HG03196 (cell line): ENCODE results near the gene PRICKLE2.
"Not testable (repeated sequence)": the region's sequence is repeated elsewhere in the genome, so short reads cannot be mapped to it uniquely, and the experiment has no call there.

Source experiments
- ATAC-seq: cut with Tn5 transposase; IDR thresholded peaks from one replicate; pipeline ENCODE4 v1.9.1; 2021; ENCODE audit not compliant: unreplicated experiment

The PRICKLE2 gene

DNA sequence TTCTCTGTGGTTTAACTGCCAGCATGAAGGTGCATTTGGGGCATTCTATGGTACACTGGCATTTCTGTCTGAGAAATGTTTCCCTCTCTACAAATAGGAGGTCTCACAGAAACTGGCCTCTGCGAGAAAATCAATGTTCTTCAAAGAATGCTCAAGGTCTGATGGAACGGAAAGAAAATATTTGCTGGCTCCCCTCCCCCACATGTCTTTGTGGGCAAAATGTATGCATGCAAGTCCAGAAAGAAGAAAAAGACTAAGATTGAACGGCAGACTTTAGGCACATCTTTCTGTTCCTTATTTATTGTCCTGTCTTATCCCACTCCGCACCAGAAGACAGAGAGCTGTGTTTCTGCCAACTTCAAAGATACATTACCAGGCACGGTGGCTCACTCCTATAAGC is 118.1 kb downstream of the PRICKLE2 start:
- ATAC-seq = no peak

DNA sequence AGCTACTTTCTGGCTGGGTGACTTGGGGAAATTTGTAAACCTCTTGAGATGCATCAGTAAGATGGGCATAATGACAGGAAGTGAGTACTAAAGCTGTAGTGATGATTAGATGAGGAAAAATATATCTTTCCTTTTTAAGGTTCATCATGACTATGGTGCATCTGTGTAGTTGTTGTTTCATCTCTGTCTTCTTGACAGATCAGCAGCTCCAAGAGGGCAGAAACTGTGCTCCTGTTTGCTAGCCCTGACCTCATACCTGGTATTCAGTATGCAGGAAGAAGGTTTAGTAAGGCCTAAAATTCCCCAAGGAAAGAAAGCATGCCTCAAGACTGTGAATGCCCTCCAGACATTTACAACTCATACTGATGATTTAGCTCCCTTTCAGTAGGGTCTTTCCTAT is 119.5 kb downstream of the PRICKLE2 start:
- ATAC-seq = no peak

DNA sequence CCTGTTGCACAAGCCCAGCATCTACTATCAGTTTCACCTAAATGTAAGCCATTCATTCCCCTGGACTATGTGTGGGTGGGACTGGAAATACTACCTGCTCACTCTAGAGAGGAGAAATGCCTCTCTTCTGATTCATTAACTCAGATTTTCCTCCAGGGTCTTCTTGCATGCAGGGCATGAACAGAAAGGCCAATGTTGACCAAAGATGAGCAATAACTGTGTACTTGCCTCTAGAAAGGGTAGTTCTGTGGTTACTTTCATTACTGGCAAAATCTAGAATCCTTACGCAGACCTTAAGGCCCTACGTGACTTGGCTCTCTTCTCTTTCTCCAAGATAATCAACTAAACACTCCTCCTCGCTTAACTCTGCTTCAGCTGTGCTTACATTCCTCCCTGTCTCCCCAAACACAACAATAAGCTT is 120.6 kb downstream of the PRICKLE2 start:
- no peak for ATAC-seq

DNA sequence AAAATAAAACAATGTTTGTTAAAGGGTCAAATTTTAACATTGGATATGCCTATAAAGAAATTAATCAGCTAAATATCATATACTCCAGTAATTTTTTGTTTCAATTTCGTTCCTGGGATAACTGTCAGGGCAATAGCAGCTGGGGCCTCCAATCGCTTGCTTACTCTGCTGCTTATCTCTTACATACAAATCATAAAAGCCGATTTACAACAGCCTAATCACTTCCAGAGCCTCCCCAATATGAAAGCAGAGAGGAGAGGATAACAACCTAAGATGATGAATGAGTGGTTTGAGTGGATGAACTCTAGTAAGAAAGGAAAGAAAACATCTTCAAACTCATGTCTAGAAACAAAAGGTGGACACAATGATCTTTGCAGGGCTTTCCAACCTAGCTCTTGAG is 121.3 kb downstream of the PRICKLE2 start:
- ATAC-seq = no peak

DNA sequence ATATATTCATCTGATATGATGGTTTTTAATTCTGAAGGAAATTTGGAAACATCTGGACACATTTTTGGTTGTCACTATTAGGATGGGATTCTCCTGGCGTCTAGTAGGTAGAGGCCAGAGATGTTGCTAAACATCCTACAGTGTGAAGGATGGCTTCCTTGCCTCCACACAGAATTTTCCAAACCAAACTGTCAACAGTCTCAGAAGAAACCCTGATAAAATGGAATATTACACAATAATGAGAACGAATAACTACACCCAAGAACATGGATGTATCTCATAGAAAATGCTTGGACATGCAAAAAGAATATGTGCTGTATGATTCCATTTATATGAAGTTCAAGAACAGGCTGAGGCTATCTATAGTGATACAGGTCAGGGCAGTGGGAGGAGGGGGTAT is 122.1 kb downstream of the PRICKLE2 start:
- no peak for ATAC-seq

DNA sequence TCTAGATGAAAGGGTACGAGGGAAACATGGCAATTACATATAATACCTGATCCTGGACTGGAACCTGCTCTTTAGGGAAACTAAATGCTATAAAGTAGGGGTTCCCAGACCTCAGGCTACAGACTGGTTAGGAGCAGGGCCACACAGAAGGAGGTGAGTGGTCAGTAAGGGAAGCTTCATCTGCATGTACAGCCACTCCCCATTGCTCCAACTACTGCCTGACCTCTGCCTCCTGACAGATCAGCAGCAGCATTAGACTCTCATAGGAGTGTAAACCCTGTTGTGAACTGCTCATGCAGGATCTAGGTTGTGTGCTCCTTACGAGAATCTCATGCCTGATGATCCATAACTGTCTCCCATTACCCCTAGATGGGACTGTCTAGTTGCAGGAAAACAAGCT is 123.1 kb downstream of the PRICKLE2 start:
- ATAC-seq = no peak

DNA sequence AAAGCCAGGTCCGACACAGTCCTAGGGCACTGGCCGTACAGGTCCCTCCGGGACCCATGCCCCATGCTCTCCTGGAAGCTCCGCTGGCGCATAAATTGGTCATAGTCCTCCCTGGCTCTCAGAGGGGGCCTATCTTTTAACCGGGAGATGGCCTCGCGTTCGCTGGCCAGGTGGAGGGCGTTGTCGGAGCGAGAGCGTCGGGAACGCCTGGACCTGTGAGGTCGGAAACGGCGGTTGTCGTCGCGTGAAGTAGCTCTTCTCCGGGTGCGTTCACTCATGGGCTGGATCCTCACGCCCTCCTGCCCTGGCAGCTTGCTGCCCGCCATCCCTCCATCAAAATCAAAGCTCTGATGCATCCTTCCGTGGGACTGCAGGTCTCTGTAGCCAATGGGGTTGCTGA is 126.0 kb downstream of the PRICKLE2 start:
- no peak for ATAC-seq

DNA sequence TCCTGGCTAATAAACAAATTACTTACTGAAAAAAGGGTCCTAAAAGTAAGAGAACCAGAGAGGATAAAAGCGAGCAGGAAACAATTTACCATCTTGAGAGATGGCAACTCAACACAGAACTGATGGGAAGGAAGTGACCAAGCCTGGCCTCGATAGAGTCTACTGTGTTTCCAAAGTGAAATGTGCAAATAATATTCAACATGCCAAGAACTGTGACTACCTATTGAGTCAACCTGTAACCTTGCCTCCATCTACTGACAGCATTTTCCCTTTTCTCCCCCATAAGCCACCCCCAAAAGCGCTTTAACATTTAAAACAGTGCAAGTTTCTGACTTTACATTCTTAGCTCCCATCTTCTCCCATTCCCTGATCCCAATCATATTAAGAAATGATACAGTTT is 126.6 kb downstream of the PRICKLE2 start:
- no peak for ATAC-seq

DNA sequence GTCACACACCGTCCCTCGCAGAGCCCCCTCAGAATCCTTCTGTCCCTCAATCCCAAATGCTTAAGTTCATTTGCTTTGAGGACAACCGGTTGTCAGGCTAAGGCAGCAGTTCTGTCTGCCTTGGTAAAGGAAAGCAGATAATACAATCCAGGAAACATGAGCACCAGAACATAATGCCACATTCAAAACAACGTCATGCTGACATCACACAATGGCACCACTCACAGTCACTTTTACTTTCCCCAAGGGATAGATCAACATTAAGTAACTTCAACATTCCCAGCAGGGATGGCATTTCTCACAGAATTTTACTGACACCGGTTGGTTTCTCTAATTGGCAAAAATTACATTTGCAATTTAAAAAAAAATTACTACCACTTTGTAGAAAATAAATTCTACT is 127.3 kb downstream of the PRICKLE2 start:
- no peak for ATAC-seq

DNA sequence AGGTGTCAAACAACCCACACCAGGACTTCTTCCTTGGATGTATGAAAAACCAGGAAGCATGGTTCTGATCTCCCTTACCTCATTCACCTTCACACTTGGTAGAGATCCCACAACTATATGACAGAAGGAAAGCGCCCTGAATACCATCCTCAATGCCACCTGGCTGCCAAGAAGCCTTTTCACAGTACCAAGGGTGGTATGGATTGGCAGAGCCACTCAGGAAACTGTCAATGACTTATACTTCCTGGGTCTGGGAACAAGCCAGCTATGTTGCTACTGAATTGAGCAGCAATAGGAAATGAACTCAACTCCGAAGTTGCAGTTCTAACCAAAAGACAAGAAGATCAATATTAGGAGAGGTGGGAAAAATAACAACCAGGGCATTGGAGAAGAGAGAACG is 129.5 kb downstream of the PRICKLE2 start:
- ATAC-seq = no peak

DNA sequence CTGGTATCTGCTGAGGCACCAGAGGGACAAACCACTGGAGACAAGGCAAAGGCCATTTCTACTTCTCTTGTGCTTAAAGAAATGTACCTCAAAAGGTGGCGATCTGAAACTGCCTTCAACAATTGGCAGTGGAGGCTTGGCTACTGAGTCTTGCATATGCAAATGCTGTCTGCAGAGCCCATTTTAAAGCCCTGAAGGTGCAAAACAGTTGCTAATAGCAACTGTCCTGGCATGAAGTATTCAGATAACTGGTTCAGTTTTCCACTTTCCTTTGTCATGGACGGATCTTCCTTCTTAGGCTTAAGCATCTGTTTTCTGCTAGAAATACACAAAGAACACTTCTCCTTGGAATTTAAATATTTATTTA is 130.6 kb downstream of the PRICKLE2 start:
- ATAC-seq = no peak

DNA sequence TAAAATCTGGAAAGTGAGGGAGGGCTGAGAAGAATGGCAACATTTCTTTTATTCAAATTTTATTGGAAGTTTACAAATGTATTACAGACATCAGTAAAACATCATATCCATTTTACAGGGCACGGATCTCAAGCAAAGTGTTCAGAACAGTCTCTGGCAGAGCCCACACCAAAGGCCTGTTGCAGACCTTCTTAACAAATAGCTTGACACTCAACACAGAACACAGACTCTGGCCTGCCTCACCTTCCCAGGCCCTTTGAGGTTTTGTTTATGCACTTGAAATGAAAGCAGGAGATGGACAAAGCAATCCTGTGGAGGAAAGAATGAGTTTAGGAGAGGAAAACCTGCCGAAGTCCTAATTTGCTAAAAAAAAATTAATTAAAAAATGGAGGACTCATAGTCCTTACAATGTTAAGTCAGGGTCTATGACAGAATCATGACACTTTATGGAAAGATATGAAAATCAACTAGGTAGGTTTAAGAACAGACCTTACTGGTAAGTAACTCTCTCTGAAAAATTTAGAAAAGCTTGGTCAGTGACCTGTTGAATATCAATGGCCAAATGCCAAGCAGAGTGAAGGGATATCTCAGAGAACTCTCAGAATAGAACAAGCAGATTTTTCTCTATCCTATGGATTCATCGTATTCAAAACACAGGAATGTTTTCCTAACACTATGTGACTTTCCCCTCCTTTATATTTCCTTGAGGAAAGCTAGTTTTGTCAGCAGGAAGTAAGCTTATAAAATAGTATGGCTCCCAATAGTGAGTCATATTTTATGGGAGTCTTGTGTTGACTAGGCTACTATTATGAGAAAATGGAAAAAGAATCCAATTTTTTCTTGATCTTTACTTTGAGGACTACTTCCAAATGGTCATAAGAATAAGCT is 131.2 kb downstream of the PRICKLE2 start:
- ATAC-seq = no peak

DNA sequence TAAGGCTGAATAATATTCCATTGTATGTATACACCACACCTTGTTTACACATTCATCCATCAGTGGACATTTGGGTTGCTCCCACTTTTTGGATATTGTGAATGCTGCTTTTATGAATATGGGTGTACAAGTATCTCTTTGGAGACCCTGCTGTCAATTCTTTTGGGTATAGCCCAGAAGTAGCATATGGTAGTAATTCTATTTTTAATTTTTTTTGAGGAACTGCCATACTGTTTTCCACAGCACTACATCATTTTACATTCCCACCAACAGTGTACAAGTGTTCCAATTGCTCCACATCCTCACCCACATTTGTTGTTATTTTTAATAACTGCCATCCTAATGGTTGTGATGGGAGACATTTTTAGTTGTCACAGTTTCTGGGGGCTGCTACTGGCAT is 132.1 kb downstream of the PRICKLE2 start:
- ATAC-seq = no peak

DNA sequence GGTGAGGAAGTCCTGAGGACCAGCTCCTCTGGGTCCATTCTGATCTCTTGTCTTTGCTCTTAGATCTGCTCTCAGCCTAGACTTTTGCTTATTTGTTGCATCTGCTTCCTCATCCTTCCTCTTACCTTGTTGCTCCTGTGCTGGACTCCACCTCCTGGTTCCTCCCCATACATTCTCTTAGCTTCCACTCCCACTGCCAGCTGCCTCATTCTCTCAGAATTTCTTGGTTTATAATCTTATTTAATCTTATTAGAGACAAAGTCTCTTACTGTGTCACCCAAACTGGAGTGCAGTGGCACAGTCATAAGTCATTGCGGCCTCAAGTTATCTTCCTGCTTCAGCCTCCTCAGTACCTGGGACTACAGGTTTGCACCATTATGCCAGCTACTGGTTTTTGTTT is 133.8 kb downstream of the PRICKLE2 start:
- ATAC-seq = no peak

DNA sequence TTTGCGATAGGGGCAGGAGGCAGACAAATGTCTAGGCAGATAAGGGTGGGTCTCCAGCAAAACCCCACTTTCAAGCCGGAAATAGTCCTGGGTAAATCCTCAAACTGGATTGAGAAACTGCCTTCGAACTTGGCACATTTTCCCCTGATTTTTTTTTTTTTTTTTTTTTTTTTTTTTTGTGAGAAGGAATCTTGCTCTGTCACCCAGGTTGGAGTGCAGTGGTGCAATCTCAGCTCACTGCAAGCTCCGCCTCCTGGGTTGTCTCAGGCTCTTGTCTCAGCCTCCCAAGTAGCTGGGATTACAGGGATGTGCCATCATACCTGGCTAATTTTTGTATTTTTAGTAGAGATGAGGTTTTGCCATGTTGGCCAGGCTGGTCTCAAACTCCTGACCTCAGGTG is 135.9 kb downstream of the PRICKLE2 start:
- ATAC-seq = not testable (repeated sequence)

DNA sequence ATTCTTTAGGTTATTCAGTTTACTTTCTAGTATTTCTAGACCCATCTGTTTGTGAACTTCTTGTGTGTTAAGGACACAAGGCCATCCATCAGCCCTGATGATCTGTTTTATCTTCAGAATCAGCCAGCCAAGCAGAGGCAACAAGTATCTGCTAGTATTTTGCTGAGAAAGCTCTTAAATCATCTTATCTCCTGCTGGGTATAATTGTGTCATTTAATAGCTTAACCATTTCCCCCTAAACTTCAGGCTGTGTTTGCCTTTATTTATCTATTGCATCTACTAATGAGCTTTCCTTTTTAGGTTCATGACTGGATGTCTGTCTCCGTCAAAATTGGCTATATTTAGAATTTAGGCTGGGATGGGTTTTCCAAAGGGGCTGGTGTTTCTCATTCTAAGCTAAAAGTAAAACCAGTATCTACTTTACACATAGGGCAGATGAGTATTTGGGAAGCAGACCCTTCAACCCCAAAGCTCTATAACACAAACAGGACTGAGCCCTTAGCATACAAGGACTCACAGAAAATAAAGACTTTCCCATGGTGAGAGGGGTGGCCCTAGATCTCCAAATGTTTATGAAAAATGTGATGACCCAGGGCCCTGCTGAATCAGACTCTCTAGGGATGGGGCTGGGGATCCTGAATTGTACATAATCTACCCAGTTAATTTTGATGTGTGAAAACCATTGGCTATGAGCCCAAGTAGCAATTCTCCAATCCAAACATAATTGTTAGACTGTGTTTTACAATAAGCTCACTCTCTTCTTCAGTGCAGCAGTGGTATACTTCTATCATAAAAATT is 136.7 kb downstream of the PRICKLE2 start:
- ATAC-seq = no peak

DNA sequence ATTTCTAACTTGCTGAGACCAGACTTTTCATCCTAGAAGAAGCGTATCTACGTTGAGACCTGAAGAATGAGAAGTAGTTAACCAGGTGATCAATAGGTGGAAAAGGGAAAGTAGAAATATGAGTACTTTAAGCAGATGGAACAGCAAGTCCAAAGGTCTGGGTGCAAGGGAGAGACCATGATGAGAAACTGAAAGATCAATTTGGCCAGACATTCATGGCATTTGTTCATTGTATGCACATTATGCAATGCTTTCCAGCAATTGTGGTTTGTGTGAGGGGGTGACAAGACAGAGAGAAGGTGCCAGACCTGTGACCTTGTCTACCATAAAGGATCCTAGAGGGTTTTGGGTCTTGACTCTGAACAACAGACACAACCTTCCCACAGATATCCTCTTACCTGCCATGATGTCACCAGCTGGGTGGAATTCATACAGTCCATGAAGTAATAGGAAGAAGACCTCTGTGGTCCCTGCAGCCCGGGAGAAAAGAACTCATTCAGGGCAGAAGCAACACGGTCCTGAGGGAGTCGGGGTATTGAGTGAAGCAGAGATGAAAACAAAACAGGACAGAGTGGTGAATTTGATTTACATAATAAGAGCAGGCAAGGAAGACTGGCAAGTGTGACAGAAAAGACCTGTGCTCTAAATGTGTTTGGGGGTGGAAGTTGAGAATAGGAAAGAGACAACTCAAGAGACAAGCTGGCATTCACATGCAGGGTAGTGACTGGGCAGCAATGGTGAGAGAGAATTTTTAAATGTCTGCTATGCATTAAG is 138.6 kb downstream of the PRICKLE2 start:
- ATAC-seq = no peak

DNA sequence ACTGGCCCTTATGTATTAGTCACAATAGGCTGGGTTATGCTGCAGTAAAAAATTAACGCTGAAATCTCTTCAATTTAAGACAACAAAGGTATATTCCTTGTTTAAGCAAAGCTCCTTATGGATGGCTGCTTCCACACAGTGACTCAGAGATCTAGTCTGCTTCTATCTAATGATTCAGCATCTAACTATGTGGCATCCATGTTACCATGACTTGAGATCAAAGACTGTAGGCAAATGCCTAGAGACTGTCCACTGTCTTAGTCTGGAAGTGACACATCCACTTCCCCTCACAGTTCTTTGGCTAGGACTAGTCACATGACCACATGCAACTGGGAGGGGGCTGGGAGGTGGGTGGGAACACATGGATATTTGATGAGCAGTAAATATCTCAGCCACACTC is 140.6 kb downstream of the PRICKLE2 start:
- no peak for ATAC-seq

DNA sequence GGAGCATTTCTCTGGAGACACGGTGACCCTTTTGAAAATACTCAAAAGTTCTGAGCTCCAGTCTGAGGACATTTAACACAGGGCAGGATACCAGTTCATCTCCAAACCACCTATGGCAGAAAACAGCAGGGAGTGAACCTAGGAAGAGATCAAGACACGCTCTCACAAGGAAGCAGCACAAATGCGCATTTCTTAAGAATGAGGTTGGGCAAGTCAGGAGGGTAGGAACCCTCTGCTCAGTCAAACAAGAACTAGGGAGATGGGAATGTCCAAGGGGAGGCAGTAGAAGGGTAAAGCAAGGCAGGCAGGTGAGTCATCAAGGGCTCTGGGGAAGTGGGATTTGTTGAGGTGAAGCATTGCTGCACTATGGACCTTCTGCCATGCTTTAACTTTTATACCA is 141.7 kb downstream of the PRICKLE2 start:
- ATAC-seq = no peak

DNA sequence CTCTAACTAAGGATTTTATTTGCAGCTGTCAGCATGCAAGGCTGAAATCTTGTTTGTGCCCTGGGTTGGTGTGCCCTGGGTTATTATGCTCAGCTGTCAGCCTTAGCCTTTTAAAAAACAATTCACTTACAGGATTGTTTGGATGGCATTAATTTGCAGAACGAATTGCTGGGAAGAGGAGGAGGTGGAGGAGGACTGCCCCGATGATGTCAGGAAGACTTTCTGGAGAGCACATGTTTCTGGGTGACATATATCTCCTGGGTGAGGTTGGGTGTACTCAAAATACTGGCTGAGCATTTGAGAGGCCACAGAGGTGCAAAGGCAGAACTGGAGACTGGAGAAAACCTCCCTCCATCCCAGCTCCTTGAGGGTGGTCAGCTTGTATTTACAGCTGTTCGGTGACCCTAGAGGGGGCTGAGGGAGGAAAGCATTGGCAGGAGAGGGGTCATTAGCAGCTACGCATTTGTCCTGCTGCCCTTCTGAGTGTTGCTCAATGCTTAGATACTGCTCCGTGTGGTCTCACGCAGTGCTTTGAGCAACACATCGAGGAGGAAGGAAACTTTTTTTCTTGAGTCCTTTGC is 142.2 kb downstream of the PRICKLE2 start:
- ATAC-seq = no peak

DNA sequence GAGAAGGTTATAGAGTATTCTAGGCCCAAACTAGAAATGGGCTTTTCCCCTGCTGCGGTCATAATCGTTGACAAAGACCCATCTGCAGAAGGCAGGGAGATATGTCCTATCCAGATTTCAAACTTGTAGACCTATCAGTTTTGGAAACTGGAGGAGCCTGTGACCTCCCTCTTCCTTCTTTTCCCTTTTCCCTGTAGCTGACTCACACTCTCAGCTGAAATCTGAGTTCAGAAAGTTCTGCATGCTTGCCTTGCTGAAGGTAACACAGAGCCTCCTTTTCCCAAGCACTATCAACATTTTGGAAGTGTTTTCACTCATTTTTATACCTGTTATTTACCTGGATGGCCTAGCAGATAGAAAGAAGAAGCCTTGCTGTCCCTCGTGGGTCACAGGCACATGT is 142.9 kb downstream of the PRICKLE2 start:
- no peak for ATAC-seq
